ENCODE measurements around the gene CCNQ.

CCNQ gene

DNA sequence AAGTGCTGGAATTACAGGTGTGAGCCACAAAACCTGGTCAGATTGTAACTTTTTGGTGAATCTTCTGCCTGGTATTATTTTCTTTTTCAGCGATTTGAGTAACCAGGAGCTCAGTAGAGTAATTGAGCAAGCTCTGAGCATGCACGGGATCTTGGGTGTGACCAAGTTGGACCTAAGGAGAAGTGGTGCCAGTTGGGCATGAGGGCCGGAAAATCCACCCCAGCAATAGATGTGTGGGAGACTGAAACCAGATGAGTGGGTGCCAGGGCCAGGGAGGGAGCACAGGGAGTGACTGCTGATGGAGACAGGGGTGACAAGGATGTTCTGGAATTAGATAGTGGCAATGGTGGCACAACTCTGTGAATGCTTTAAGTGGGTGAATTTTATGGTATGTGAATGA is 3.7 kb upstream of the CCNQ start:
- TF ChIP-seq, protein P1, sequence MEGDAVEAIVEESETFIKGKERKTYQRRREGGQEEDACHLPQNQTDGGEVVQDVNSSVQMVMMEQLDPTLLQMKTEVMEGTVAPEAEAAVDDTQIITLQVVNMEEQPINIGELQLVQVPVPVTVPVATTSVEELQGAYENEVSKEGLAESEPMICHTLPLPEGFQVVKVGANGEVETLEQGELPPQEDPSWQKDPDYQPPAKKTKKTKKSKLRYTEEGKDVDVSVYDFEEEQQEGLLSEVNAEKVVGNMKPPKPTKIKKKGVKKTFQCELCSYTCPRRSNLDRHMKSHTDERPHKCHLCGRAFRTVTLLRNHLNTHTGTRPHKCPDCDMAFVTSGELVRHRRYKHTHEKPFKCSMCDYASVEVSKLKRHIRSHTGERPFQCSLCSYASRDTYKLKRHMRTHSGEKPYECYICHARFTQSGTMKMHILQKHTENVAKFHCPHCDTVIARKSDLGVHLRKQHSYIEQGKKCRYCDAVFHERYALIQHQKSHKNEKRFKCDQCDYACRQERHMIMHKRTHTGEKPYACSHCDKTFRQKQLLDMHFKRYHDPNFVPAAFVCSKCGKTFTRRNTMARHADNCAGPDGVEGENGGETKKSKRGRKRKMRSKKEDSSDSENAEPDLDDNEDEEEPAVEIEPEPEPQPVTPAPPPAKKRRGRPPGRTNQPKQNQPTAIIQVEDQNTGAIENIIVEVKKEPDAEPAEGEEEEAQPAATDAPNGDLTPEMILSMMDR (IDR thresholded peaks at IDR 0.05; ENCODE audit: low read depth, low read length, missing control alignments), result no peak
- H3K27me3 ChIP-seq (replicated peaks), result no peaks in the 10 kb centered on the region
- in situ Hi-C loops (cut with HindIII; ENCODE audit: low pct_ligation_motif_present, low sequenced_read_pairs), result no loop called here
- H3K36me3 ChIP-seq (replicated peaks), result no peaks in the 10 kb centered on the region
- DNase-seq, result no peak
- H3K27ac ChIP-seq, result no peak overlapping the region
- H3K4me3 ChIP-seq (ENCODE audit: low read depth, low read length), result no peak overlapping the region

DNA sequence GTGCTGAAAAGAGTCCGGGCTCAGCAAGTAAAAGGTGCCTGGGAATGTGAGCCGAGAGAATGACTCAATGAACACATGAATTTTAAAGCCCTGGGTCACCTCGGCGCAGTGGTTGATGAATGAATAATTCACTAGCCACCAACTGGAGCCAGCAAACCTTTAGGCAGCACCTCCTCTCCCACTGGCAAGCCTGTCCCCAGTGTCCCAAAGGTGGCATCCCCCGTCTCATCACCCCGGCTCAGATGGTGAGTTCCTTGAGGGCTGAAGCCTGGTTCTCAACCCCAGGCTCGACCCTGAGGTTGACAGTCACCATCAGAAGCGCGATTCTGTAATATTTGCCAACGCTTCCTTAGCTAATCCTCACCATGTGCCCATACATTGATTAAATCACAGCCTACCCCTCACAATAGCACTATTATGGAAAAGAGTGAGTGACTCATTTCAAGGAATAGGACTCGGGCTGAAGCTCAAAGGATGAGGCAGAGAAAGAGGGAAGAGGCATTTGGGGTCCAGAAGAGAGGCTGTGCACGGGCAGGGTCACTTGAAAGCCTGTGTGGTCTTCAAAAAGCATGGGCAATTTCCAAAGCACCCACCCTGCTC is 2.7 kb upstream of the CCNQ start:
- Histone ChIP-seq H3K27ac (no peak overlapping the region), H3K4me3 (ENCODE audit: low read depth, low read length) (no peak overlapping the region), H3K36me3 (replicated peaks) (no peaks in the 10 kb centered on the region), H3K27me3 (replicated peaks) (no peaks in the 10 kb centered on the region)
- TF ChIP-seq, protein P1 (IDR thresholded peaks at IDR 0.05; ENCODE audit: low read depth, low read length, missing control alignments), result no peak
- no peak for DNase-seq
- in situ Hi-C loops (cut with HindIII; ENCODE audit: low pct_ligation_motif_present, low sequenced_read_pairs), result no loop called here

DNA sequence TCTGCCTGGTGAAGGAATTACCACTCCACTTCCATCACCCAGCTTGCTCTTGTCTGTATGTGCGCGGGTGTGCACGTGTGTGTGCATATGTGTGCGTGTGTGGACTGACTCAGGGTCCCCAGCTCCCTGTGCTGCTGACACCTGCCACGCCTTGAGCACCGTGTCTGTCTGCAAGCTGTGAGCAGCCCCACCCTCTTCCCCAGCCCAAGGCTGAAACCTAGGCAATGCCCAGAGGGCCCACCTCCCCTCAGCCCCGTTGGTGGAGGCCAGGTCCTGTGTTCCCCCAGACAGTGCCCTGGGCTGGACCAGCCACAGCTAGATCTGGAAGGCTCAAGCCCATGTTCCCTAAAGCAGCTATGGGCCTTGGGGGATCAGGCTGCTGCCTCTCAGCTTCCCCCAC is 2.0 kb upstream of the CCNQ start:
- H3K27ac ChIP-seq, result no peak overlapping the region
- TF ChIP-seq, protein P1 (IDR thresholded peaks at IDR 0.05; ENCODE audit: low read depth, low read length, missing control alignments), result no peak
- no peaks in the 10 kb centered on the region for H3K36me3 ChIP-seq (replicated peaks)
- in situ Hi-C loops (cut with HindIII; ENCODE audit: low pct_ligation_motif_present, low sequenced_read_pairs), result no loop called here
- no peaks in the 10 kb centered on the region for H3K27me3 ChIP-seq (replicated peaks)
- no peak for DNase-seq
- H3K4me3 ChIP-seq (ENCODE audit: low read depth, low read length), result no peak overlapping the region

DNA sequence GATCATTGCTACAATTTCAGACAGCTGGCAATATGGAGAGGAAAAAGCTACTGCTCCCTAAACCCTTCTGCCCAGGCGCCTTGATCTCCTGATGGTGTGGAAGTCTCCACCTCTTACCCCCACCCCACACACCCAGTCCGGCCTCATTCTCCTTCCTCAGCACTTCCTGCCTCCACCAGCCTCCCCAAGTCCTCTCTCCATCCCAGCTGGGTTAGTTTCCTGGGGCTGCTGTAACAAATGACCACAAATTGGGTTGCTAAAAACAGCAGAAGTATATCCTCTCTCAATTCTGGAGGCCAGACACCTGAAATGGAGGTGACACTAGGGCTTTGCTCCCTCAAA is 1.1 kb upstream of the CCNQ start:
- Histone ChIP-seq H3K27me3 (replicated peaks) (no peaks in the 10 kb centered on the region), H3K4me3 (ENCODE audit: low read depth, low read length) (peak overlapping the region; percentile 67), H3K27ac (no peak overlapping the region), H3K36me3 (replicated peaks) (no peaks in the 10 kb centered on the region)
- TF ChIP-seq, protein P1 (IDR thresholded peaks at IDR 0.05; ENCODE audit: low read depth, low read length, missing control alignments), result no peak
- DNase-seq, result no peak
- in situ Hi-C loops (cut with HindIII; ENCODE audit: low pct_ligation_motif_present, low sequenced_read_pairs), result no loop called here

DNA sequence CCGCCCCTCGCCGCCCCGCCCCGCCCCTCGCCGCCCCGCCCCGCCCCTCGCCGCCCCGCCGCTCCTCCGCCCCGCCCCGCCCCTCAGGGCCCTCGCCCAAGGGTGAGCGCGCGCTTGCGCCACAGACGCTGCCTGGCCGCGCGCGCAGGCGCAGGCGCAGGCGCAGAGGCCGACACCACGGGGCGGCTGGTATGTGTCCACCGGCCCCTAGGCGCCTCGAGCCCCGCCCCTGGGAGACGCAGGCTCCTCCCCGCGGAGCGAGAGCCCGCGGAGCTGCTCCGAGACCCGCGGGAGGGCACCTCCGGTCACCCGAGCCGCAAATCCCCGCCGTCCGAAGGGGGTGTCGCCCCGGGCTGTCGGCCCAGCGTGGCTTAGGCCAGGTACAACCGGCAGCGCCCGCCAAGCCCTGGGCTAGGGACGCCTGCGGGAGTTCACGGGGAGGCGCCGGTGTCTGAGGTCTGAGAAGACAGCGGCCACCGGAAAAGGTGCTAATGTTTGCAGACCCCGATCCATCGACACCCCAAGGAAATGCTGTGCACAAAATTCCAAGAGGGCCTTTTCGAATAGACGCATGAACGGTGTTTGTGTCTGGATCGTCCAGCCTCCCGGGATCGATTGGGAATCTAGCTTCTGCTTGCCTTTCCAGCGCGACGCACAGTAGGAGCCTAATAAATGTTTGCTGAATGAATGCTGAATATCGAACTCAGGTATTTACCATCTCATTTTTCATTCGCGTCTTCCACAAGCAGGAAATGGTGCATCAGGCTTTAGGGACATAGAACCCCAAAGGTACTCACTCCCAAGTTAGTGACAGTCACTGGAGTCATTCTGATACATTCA is 473 bp upstream of the CCNQ start:
- Histone ChIP-seq H3K27me3 (replicated peaks) (no peaks in the 10 kb centered on the region), H3K36me3 (replicated peaks) (no peaks in the 10 kb centered on the region), H3K4me3 (ENCODE audit: low read depth, low read length) (peak overlapping the region; percentile 67), H3K27ac (no peak overlapping the region)
- TF ChIP-seq, protein P1 (IDR thresholded peaks at IDR 0.05; ENCODE audit: low read depth, low read length, missing control alignments), result no peak
- peak; percentile 58 for DNase-seq
- in situ Hi-C loops (cut with HindIII; ENCODE audit: low pct_ligation_motif_present, low sequenced_read_pairs), result no loop called here
